HG03460 (cell line): ENCODE measurements around the gene SLC49A3.
A peak's percentile ranks its signal among the peaks of the same experiment; 100 is the strongest.
"Not testable (repeated sequence)": the region's sequence is repeated elsewhere in the genome, so short reads cannot be mapped to it uniquely, and the experiment has no call there.

ENCODE experiments used
- ATAC-seq: cut with Tn5 transposase; IDR thresholded peaks from one replicate; pipeline ENCODE4 v1.9.1; 2021; ENCODE audit not compliant: unreplicated experiment

Gene SLC49A3

GRCh38 chr4:681736-682451 lies 7.1 kb downstream of the SLC49A3 start:
- no peak for ATAC-seq

- ATAC-seq, result no peak
These were observed 7.9 kb downstream of the SLC49A3 start for GRCh38 chr4:680928-681645.

GRCh38 chr4:680551-680927 lies 8.4 kb downstream of the SLC49A3 start:
- no peak for ATAC-seq

- ATAC-seq, result no peak
These were observed 8.9 kb downstream of the SLC49A3 start for GRCh38 chr4:680091-680490.

- ATAC-seq, result no peak
These were observed 9.3 kb downstream of the SLC49A3 start for GRCh38 chr4:679629-680028.

GRCh38 chr4:679104-679481 lies 9.9 kb downstream of the SLC49A3 start:
- no peak for ATAC-seq

GRCh38 chr4:678331-679103 lies 10.4 kb downstream of the SLC49A3 start:
- no peak for ATAC-seq

GRCh38 chr4:677431-678293 lies 11.3 kb downstream of the SLC49A3 start:
- ATAC-seq, result no peak

- no peak for ATAC-seq
These were observed 12.1 kb downstream of the SLC49A3 start for GRCh38 chr4:676871-677235.

GRCh38 chr4:675980-676870 lies 12.7 kb downstream of the SLC49A3 start:
- ATAC-seq, result no peak

GRCh38 chr4:675036-675882 lies 13.7 kb downstream of the SLC49A3 start:
- ATAC-seq, result peak; percentile 4

GRCh38 chr4:674172-675035 lies 14.5 kb downstream of the SLC49A3 start, which contains the start of the genes ATP5ME and MYL5:
Gene ATP5ME, minus strand, starts transcription at chr4:674276. Its CDS starts 29 bp downstream, at chr4:674247.
Gene MYL5, plus strand, starts transcription at chr4:674542. Its CDS starts 3,485 bp downstream, at chr4:678027.
- peak; percentile 79 for ATAC-seq

GRCh38 chr4:673349-674091 lies 15.4 kb downstream of the SLC49A3 start:
- ATAC-seq, result no peak

- ATAC-seq, result no peak
These were observed 17.2 kb downstream of the SLC49A3 start for GRCh38 chr4:671769-672168.

- not testable (repeated sequence) for ATAC-seq
These were observed 19.0 kb downstream of the SLC49A3 start for GRCh38 chr4:669806-670559.

GRCh38 chr4:668219-668618 lies 20.7 kb downstream of the SLC49A3 start:
- not testable (repeated sequence) for ATAC-seq

- no peak for ATAC-seq
These were observed 21.4 kb downstream of the SLC49A3 start for GRCh38 chr4:667545-667925.
